Diencephalon (tissue), 1 donor: Measurements from ENCODE around the gene SRR. TPM values are rescaled to one million over a fixed set of nuclear protein-coding genes. Genes with fewer than 3 reads are reported as not detected.

ENCODE experiments used
- small RNA-seq: library from RNA; depleted of rRNA; stranded (forward); fragments of <200 nt; gene quantifications from one replicate; pipeline ENCODE3, GENCODE V24; 2014
- total RNA-seq: library from RNA; depleted of rRNA; stranded (reverse); fragments of >200 nt; gene quantifications from one replicate; pipeline ENCODE4 v1.2.3, GENCODE V29; 2014

The SRR gene
- total RNA-seq: 51.9 TPM

DNA sequence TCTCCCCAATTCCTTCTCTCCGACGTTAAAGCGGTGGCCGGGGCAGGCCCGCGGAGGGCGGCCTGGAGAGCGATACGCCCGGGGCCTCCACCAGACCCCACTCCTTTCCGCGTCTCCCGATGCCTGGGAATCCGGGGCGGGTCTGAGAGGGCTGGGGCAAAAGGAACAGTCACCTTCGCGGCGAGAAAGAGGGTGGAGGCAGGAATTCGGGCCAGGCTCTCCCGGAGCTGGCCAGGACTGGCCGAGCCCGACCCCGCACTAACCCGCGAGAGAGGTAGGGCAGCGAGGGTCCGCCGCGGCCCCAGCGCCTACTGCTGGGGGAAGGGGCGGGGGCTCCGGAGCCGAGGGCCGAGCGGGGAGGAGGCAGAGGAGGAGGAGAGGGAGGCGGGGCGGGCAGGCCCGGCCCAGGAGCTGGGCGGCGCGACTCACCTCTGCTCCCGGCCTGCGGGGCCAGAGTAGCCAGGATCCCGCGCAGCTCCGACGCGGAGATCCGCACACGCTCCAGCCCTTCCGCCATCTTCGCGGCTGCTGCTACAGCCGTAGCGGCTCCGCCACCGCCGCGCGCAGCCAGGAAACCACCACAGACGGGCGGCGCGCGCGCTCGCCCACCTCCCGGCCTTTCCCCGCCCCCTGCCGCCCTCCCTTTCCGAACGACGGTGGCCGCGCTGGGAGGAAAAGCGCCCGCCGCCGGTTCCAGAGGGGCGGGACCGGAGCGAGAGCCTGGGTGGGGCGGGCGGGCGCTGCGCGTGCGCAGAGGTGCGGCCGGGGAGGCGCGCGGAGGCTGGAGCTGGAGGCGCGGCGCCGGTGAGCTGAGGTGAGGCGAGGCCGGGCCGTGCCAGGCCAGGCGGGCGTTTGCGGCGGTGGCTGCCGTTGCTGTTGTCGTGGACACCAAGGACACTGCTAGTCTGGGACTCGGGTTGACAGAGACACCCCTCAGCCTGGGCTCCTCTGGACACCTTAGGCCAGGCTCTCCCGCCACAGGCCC, at the start of gene SRR, which contains the start of gene SMG6:
TSS of gene SRR (plus strand) at position 747 of the 985 bp plus-strand sequence. CDS start 11,611 bp downstream, outside the sequence.
TSS of gene SMG6 (minus strand) at position 582 of the 985 bp plus-strand sequence. CDS start at position 517, 65 bp downstream.

GRCh38 chr17:2336215-2336851, 32.6 kb downstream of the SRR start, which contains the start of gene TSR1:
TSS of gene TSR1 (minus strand) at chr17:2336457. CDS start at chr17:2336427, 30 bp downstream.

GRCh38 chr17:2336852-2337543, 33.2 kb downstream of the SRR start, which contains the start of gene SGSM2:
TSS of gene SGSM2 (plus strand) at chr17:2337501. CDS start at chr17:2337689, 188 bp downstream.

Small RNAs within 50 kb of the gene (small RNA-seq; reads per million reads assigned to genes)
- gene AC006435.3: not detected
- 351 reads per million, percentile 98 among the genes with 10 or more reads in this experiment for gene SNORD91A
- 77.1 reads per million, percentile 97 among the genes with 10 or more reads in this experiment for gene SNORD91B

Other genes with a start within 250 kb of the SRR start
- gene HIC1, start 248.8 kb upstream of the SRR start, total RNA-seq: 4.2 TPM
- 18.7 TPM for gene SMG6, start 165 bp upstream of the SRR start, total RNA-seq
- 35.3 TPM for gene TSR1, start 32.5 kb downstream of the SRR start, total RNA-seq
- gene SGSM2, start 33.6 kb downstream of the SRR start, total RNA-seq: 87.0 TPM
- 12.2 TPM for gene MNT, start 97.1 kb downstream of the SRR start, total RNA-seq
- gene METTL16, start 207.9 kb downstream of the SRR start, total RNA-seq: 16.4 TPM